Neural progenitor cell (in vitro differentiated cells): ENCODE measurements around the gene POP4.

ENCODE experiments used
- EZH2phosphoT487 ChIP-seq: fragments of 200-600 bp; sonication (generic); IDR thresholded peaks from 2 replicates; pipeline ENCODE4 v1.6.1; 2017; ENCODE audit warnings: antibody characterized with exemption
- TF ChIP-seq, protein P1 (sequence below): fragments of 200-600 bp; sonication (generic); IDR thresholded peaks from 2 replicates; pipeline ENCODE4 v1.5.1; 2017; ENCODE audit warnings: antibody characterized with exemption, mild to moderate bottlenecking

DNA sequence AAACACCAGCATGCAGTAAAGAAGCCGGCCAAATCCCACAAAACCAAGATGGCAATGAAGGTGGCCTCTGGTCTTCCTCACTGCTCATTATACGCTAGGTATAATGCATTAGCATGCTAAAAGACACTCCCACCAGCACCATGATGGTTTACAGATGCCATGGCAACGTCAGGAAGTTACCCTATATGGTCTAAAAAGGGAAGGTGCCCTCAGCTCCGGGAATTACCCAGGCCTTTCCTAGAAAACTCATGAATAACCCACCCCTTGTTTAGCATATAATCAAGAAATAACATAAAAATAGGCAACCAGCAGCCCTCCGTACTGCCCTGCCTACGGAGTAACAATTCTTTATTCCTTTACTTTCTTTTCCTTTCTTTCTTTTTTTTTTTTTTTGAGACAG is 38.1 kb downstream of the POP4 start:
- no peak for TF ChIP-seq EZH2phosphoT487
- TF ChIP-seq, protein P1, sequence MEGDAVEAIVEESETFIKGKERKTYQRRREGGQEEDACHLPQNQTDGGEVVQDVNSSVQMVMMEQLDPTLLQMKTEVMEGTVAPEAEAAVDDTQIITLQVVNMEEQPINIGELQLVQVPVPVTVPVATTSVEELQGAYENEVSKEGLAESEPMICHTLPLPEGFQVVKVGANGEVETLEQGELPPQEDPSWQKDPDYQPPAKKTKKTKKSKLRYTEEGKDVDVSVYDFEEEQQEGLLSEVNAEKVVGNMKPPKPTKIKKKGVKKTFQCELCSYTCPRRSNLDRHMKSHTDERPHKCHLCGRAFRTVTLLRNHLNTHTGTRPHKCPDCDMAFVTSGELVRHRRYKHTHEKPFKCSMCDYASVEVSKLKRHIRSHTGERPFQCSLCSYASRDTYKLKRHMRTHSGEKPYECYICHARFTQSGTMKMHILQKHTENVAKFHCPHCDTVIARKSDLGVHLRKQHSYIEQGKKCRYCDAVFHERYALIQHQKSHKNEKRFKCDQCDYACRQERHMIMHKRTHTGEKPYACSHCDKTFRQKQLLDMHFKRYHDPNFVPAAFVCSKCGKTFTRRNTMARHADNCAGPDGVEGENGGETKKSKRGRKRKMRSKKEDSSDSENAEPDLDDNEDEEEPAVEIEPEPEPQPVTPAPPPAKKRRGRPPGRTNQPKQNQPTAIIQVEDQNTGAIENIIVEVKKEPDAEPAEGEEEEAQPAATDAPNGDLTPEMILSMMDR, result no peak
